HCT116 (cell line): Measurements from ENCODE around the gene C1S. TPM values are rescaled to one million over a fixed set of nuclear protein-coding genes. Genes with fewer than 3 reads are reported as not detected.

Experiments used
- ATAC-seq: fragments of 200-7000 bp; cut with Tn5 transposase; 2 replicates; pipeline ENCODE4 v1.9.1; 2020; ENCODE audit warnings: mild to moderate bottlenecking, moderate library complexity
- BruUV-seq: library from RNA; stranded (reverse); fragments of 400-500 nt; replicated peaks from 2 replicates; lab custom pipeline; 2021; lab: Mats Ljungman, UMichigan
- CTCF ChIA-PET: fragments of 300-600 bp; sonication (Branson Sonifier 250); formaldehyde crosslinking; loops from one replicate; lab custom pipeline; 2021; ENCODE audit warnings: antibody characterized with exemption; lab: Charles Lee
- POLR2A ChIA-PET: fragments of 300-600, 350-600 bp; sonication (Branson Sonifier 250); formaldehyde crosslinking; loops from one replicate; lab custom pipeline; 2021; ENCODE audit warnings: antibody characterized with exemption; lab: Charles Lee
- RAD21 ChIA-PET, 2 experiments: fragments of 300-600 bp; sonication (Branson Sonifier 250); formaldehyde crosslinking; loops; one replicate each; lab custom pipeline; 2023; ENCODE audit warnings: low total read pairs in 2 of 2; ENCODE audit not compliant: uncharacterized antibody in 2 of 2, unreplicated experiment in 2 of 2, low non-redundant PET in 1 of 2; lab: Charles Lee
- DNase-seq: peaks from one replicate; pipeline ENCODE4 v3.0.0-alpha.2; 2010; ENCODE audit warnings: low read depth, low spot score
- H2AFZ ChIP-seq: fragments of 200-600 bp; shearing (Covaris generic), sonication (generic); 2 replicates; pipeline ENCODE4 v1.6.1; 2017; ENCODE audit warnings: low read depth, mixed run types, mixed read lengths, antibody characterized with exemption, low read length; ENCODE audit not compliant: poor library complexity, severe bottlenecking
- H3K27ac ChIP-seq: 2 replicates; pipeline ENCODE4 v1.5.1; 2012; ENCODE audit warnings: low read depth, low read length
- H3K27me3 ChIP-seq: fragments of 200-600 bp; sonication (generic); 2 replicates; pipeline ENCODE4 v1.6.1; 2016; ENCODE audit warnings: mixed run types, low read length, mixed read lengths; ENCODE audit not compliant: insufficient read depth
- H3K36me3 ChIP-seq, 2 experiments: fragments of 200-500 bp in 1 of 2; fragments of 200-600 bp in 1 of 2; sonication (Bioruptor generic) in 1 of 2; sonication (generic) in 1 of 2; 2 replicates each; pipeline versions ENCODE4 v1.5.1 to v1.6.1; 2014 to 2016; ENCODE audit warnings: low read length in 2 of 2, inconsistent platforms in 1 of 2, mixed read lengths in 1 of 2, mixed run types in 1 of 2; ENCODE audit not compliant: insufficient read depth in 2 of 2, control insufficient read depth in 1 of 2
- H3K4me1 ChIP-seq, 2 experiments: fragments of 200-600 bp in 1 of 2; sonication (generic) in 1 of 2; 2 replicates each; pipeline versions ENCODE4 v1.5.1 to v1.6.1; 2012 to 2017; ENCODE audit warnings: low read length in 2 of 2, inconsistent platforms in 1 of 2, mild to moderate bottlenecking in 1 of 2, mixed read lengths in 1 of 2, mixed run types in 1 of 2, moderate library complexity in 1 of 2; ENCODE audit not compliant: insufficient read depth in 2 of 2, control insufficient read depth in 1 of 2
- H3K4me2 ChIP-seq: fragments of 200-600 bp; sonication (generic); 2 replicates; pipeline ENCODE4 v1.6.1; 2017; ENCODE audit warnings: mixed run types, low read length, mixed read lengths
- H3K4me3 ChIP-seq, 2 experiments: fragments of 200-600 bp in 1 of 2; sonication (generic) in 1 of 2; replicated peaks in 1 of 2; 2 replicates each; pipeline ENCODE4 v1.5.1; 2011 to 2016; ENCODE audit warnings: low read length in 2 of 2, control low read depth in 1 of 2, low read depth in 1 of 2, mild to moderate bottlenecking in 1 of 2, mixed read lengths in 1 of 2, mixed run types in 1 of 2
- H3K79me2 ChIP-seq: fragments of 200-600 bp; sonication (generic); 2 replicates; pipeline ENCODE4 v1.6.1; 2017; ENCODE audit warnings: mild to moderate bottlenecking, mixed run types, low read length, moderate library complexity, mixed read lengths; ENCODE audit not compliant: insufficient read depth
- H3K9ac ChIP-seq: fragments of 200-600 bp; sonication (generic); 2 replicates; pipeline ENCODE4 v1.6.1; 2016; ENCODE audit warnings: low read length, mixed read lengths
- H3K9me2 ChIP-seq: fragments of 200-600 bp; sonication (generic), shearing (Covaris generic); 2 replicates; pipeline ENCODE4 v1.6.1; 2017; ENCODE audit warnings: mixed run types, mild to moderate bottlenecking, moderate library complexity; ENCODE audit not compliant: insufficient read depth
- H3K9me3 ChIP-seq, 2 experiments: fragments of 200-500 bp in 1 of 2; fragments of 200-600 bp in 1 of 2; sonication (Bioruptor generic) in 1 of 2; sonication (generic) in 1 of 2; 2 replicates each; pipeline ENCODE4 v1.6.1; 2014 to 2017; ENCODE audit warnings: low read length in 2 of 2, mixed read lengths in 2 of 2, inconsistent platforms in 1 of 2, low read depth in 1 of 2, mild to moderate bottlenecking in 1 of 2, mixed run types in 1 of 2, moderate library complexity in 1 of 2; ENCODE audit not compliant: control insufficient read depth in 1 of 2, insufficient read depth in 1 of 2
- H4K20me1 ChIP-seq: fragments of 200-600 bp; sonication (generic), shearing (Covaris generic); 2 replicates; pipeline ENCODE4 v1.6.1; 2017; ENCODE audit warnings: mixed run types, mild to moderate bottlenecking, moderate library complexity; ENCODE audit not compliant: insufficient read depth
- EGR1 ChIP-seq: IDR thresholded peaks from 2 replicates; pipeline ENCODE4 v1.6.1; 2012; ENCODE audit warnings: low read depth
- MAX ChIP-seq: IDR thresholded peaks from 2 replicates; pipeline ENCODE4 v1.6.1; 2012
- RAD21 ChIP-seq: IDR thresholded peaks from 2 replicates; pipeline ENCODE4 v1.6.1; 2012; ENCODE audit warnings: low read depth, mild to moderate bottlenecking
- SIN3A ChIP-seq: IDR thresholded peaks from 2 replicates; pipeline ENCODE4 v1.6.1; 2012; ENCODE audit warnings: low read depth
- SP1 ChIP-seq: IDR thresholded peaks from 2 replicates; pipeline ENCODE4 v1.6.1; 2012; ENCODE audit warnings: low read depth
- SRF ChIP-seq: IDR thresholded peaks from 2 replicates; pipeline ENCODE4 v1.6.1; 2012; ENCODE audit warnings: low read depth
- TCF7L2 ChIP-seq: IDR thresholded peaks from 2 replicates; pipeline ENCODE4 v1.7.0; 2011; ENCODE audit warnings: borderline replicate concordance, inconsistent platforms; ENCODE audit not compliant: insufficient read depth, insufficient read length; ENCODE audit errors: extremely low read depth
- intact Hi-C: fragments of 100-400 bp; cut with micrococcal nuclease; formaldehyde crosslinking; loops from 2 replicates; pipeline ENCODE4 v1.10.0; 2022
- total RNA-seq: library from RNA; stranded (reverse); gene quantifications from one replicate; pipeline ENCODE4 v1.2.1, GENCODE V29; 2021; ENCODE audit not compliant: unreplicated experiment

The C1S gene
- total RNA-seq, 1 experiment from 2014 or later, result 2.4 TPM

DNA sequence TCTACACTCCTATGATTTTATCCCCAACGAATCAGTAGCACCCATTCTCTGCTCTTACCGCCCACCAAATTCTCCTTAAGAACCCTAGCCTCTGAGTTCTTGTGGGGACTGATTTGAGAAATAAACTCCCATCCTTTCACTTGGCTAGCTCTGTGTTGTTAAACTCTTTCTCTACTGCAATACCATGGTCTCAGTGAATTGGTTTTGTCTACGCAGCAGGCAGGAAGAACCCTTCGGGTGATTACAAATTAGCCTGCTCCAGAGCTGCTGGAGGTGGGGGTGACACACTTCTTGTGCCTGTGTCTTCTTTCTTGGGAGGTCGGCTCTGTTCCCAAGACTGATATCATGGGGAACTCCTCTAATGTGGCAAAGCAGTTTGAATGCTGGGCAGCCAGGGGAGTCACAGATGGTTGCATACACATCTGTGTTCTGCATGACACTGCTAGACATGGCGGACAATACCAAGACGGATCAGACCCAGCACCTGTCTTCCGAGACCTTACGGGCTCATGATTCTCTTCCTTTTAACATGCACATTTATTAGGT lies 1.6 kb upstream of the C1S start:
- Histone ChIP-seq H3K4me2 (no peak overlapping the region), H3K79me2 (no peaks in the 10 kb centered on the region), H3K27me3 (no peaks in the 10 kb centered on the region), H3K36me3 (no peaks in the 10 kb centered on the region), H3K9ac (no peak overlapping the region), H3K4me3 (no peak overlapping the region), H3K9me3 (no peaks in the 10 kb centered on the region), H3K27ac (no peak overlapping the region), H4K20me1 (no peaks in the 10 kb centered on the region), H3K9me2 (no peaks in the 10 kb centered on the region), H3K4me1 (peaks cover 0 to 4% of the 10 kb centered on the region in 2 experiments; a peak in 1 of 4 replicates), H2AFZ (no peak overlapping the region)
- ChIA-PET RAD21 (no interaction called here), CTCF (no interaction called here), POLR2A (no interaction called here)
- no peak for DNase-seq
- TF ChIP-seq RAD21, result no peak
- TF ChIP-seq SIN3A, result no peak
- TF ChIP-seq TCF7L2, result no peak
- TF ChIP-seq EGR1, result no peak
- BruUV-seq, result no TSS peak
- no peak for ATAC-seq
- intact Hi-C loops, result no loop called here

DNA sequence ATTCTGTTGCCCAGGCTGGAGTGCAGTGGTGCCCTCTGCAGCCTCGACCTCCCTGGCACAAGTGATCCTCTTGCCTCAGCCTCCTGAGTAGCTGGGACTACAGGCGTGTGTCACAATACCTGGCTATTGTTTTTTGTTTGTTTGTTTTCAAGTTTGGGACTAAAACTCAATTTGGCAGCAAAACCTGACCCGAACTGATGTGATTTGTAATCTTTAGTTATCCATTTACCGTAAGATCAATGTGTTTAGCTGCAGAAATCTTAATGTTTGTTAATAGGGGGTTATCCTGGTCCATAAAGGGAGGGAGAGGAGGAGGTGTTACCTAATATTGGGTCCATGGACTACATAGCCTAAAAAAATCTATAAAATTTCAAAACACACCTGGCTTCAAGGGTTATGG lies 738 bp upstream of the C1S start:
- Histone ChIP-seq H3K36me3 (no peaks in the 10 kb centered on the region), H4K20me1 (no peaks in the 10 kb centered on the region), H3K27ac (no peak overlapping the region), H3K27me3 (no peaks in the 10 kb centered on the region), H3K79me2 (no peaks in the 10 kb centered on the region), H3K9me3 (no peaks in the 10 kb centered on the region), H3K9ac (no peak overlapping the region), H3K9me2 (no peaks in the 10 kb centered on the region), H3K4me3 (no peak overlapping the region), H3K4me2 (no peak overlapping the region), H2AFZ (no peak overlapping the region), H3K4me1 (peaks cover 0 to 4% of the 10 kb centered on the region in 2 experiments; a peak in 1 of 4 replicates)
- no TSS peak for BruUV-seq
- DNase-seq, result no peak
- RAD21 ChIA-PET, result no interaction called here
- CTCF ChIA-PET, result interaction anchor here (0.6 kb wide), 1 partner anchor 18 kb away, joined by 3 read pairs; no protein-coding TSS in a partner anchor
- ATAC-seq, result no peak
- POLR2A ChIA-PET, result no interaction called here
- intact Hi-C loops, result no loop called here
- TF ChIP-seq SRF, result no peak
- no peak for TF ChIP-seq MAX
- no peak for TF ChIP-seq SP1
